Endometrial microvascular endothelial cells (primary cell): ENCODE measurements around the gene NDUFA12. TPM values are rescaled to one million over a fixed set of nuclear protein-coding genes. Genes with fewer than 3 reads are reported as not detected.
"Not testable (repeated sequence)": the region's sequence is repeated elsewhere in the genome, so short reads cannot be mapped to it uniquely, and the experiment has no call there.

Source experiments
- in situ Hi-C: cut with HindIII; loops from 2 replicates; pipeline ENCODE4 v1.10.0; 2017; ENCODE audit warnings: low sequenced_read_pairs, low pct_unique_long_range_greater_than_20kb; ENCODE audit errors: inconsistent ontology term
- total RNA-seq: library from RNA; depleted of rRNA; stranded (reverse); fragments of >200 nt; gene quantifications from one replicate; pipeline ENCODE4 v1.2.3, GENCODE V29; 2015; ENCODE audit errors: inconsistent ontology term

NDUFA12 gene
- total RNA-seq, 1 donor from 2014 or later: 228 TPM

DNA sequence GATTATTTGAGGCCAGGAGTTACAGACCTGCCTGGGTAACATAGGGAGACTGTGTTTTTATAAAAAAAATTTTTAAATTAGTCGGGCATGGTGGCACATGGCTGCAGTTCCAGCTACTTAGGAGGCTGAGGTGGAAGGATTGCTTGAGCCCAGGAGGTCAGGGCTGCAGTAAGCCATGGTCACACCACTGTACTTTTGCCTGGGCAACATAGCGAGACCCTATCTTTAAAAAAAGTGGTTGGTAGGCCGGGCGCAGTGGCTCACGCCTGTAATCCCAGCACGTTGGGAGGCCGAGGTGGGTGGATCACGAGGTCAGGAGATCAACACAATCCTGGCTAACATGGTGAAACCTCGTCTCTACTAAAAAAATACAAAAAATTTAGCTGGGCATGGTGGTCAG is 18.4 kb downstream of the NDUFA12 start:
- in situ Hi-C loops: not testable (repeated sequence)

DNA sequence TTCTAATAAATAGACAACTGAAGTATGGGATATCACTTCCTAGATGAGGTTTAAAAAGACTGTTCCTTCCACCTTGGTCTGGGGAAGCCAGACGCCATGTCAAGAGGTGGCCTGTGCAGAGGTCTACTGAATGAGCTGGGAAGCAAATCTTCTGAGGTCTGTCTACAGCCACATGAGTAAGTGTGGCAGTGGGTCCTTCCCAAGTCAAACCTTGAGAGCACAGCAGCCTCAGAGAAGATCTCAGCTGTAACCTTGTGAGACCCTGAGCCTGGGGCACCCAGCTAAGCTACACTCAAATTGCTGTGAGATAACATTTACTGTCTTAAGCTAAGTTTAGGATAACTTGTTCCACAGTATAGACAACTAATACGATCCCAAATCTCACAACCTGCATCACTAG is 20.2 kb downstream of the NDUFA12 start:
- in situ Hi-C loops: no loop called here

DNA sequence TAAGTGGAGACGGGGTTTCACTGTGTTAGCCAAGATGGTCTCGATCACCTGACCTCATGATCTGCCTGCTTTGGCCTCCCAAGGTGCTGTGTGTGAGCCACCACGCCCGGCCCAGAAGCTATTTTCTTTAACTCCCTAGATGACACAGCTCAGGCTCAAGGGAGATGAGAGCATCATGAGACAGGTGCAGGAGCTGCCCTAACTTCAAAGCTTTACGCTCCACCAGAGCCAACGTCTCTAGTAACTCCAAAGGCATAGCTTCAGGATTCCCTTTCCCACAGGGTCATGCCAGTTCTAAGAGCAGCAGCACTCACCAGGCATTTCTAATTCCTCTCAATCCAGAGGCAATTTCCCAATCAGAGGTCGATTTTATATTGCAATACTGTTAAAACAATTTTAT is 21.0 kb downstream of the NDUFA12 start:
- in situ Hi-C loops: no loop called here

DNA sequence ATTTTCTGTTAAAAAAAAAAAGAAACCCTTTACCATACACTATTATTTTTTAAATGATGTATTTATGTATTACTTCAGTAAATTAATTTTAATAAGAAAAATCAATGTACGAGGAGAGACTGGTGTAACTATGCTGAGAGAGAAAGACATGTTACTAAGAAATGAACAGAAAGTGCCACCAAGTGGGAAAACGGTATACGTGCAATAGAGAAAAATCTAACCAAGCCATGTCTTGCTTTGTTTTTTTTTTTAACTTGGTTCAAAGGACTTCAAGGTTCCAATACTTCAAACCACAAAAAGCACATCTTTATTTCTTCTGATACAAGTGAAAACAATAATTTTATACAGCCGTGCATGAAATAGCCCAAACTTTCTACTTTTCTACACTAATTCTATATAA is 22.9 kb downstream of the NDUFA12 start:
- in situ Hi-C loops: no loop called here

DNA sequence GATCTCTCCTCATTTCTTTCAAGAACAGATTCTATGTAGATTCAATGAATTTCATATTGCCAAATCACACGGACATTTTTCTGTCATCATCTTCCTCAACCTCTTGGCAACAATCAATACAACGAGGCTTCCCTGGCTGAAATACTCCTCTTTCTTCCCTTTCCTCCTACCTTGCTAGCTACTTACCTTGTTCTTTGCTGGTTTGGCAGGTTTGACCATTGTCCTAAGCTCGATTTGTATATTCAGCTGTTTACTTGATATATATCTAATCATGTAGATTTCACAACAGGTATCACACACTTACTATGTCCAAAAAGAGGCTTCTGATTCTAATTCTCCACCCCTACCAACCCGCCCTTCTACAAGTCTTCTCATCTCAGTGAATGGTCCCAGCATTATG is 23.6 kb downstream of the NDUFA12 start:
- in situ Hi-C loops: no loop called here

DNA sequence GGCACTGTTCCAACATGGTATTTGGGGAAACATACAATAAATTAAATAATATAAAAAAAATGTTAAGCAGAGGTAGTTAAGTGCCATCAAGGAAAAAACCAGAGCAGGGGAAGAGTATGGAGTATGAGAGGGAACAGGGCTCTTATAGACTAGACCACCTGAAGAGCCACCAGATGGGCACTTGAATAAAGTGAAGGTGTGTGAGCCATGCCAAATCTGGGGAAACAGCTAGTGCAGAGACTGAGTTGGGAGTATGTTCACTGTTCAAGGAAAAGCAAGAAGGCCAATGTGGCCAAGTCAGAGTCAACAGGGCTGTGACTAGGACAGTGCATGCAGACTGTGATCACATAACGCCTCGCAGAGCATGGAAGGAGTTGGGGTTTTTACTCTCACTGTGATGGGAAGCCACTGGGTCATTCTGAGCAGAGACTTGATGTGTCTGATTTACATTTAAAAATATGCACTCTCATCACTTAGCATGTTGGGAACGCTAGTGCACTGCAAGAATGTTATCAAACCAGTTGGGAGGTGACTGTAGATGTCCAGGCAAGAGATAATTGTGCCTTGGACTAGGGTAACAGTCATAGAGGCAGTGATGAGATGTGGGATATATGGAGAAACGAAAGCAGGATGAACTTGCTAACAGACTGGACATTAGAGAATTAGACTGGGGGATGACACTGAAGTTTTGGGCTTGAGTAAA is 25.6 kb downstream of the NDUFA12 start:
- in situ Hi-C loops: no loop called here

DNA sequence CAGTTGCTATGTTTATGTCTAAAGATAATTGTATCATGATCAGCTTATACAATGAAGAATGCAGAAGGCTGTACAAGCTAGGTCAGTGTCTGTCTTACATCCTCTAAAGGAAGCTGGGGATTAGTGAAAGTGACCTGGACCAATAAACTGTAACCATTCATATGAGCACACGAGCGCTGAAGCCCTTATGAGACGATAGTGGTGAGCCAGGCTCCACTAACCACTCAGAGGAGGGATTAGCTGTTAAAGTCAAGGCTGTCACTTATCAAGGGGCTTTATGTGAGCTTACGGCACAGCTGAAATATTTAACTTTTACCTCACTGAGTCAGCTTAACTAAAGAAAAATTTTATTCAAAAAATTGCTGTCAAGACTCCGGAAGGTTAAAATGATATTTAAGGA is 30.3 kb downstream of the NDUFA12 start:
- in situ Hi-C loops: no loop called here

DNA sequence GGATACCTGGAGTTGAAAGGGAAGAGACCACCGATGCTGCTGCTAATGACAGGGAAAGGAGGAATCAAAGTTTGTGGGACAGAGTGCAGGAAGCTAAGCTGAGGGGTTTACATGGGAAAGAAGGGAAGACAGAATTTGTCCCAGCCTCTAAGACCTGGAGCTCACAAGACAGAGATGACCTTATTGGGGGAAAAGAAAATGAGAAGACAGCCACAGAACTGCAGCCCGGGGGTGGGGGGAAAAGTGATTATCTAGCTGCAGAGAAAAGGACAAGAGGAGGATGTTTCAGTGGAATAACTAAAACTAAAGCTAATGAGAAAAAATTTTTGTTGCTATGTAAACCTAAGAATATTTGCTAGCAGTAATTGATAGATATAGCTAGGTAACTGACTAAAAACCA is 30.7 kb downstream of the NDUFA12 start:
- in situ Hi-C loops: no loop called here

DNA sequence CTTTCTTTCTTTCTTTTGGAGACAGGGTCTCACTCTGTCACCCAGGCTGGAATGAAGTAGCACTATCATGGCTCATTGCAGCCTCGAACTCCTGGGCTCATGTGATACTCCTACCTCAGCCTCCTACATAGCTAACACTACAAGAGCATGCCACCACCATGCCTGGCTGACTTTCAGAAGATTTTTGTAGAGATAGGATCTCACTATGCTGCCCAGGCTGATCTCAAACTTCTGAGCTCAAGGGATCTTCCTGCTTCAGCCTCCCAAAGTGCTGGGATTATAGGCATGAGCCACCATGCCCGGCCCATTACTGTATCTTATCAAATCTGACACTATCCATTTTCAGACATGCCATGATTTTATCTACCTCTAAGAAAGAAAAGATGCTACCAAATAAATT is 31.6 kb downstream of the NDUFA12 start:
- in situ Hi-C loops: no loop called here

DNA sequence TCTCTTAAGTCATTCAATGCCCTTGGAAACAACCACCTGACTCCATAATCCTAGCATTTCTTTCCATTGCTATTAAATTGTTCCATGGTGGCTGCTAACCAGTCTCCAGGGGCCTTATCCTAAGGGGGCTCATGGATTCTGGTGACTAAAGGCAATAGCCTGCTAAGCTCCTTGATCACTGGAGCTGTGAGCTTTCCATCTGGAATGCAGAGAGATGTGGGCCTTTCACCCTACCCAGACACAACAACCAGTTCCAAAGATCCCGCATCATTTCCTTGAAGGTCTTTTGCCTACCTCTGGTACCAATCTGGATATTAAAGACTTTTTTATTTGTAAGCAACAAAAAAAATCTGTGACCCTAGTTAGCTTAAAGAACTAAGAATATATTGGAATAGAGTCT is 32.9 kb downstream of the NDUFA12 start:
- in situ Hi-C loops: no loop called here

DNA sequence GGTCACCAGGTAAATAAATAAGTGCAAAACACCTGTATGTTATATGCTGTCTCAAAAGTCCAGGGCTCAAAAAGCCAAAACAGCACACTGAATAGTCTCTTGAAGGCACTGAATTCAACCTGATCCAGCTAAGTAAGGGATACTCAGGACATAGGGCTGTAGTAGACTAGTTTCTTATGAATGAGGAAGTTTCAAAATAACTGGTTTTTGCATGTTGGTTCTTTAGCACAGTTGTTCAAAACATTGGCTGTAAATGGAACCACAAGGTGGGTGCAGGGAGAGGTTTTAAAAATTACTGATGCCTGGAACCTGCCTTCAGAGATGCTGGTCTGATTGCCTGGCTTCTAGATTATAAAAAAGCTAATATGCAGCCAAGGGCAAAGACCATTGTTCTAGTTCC is 34.1 kb downstream of the NDUFA12 start:
- in situ Hi-C loops: no loop called here

DNA sequence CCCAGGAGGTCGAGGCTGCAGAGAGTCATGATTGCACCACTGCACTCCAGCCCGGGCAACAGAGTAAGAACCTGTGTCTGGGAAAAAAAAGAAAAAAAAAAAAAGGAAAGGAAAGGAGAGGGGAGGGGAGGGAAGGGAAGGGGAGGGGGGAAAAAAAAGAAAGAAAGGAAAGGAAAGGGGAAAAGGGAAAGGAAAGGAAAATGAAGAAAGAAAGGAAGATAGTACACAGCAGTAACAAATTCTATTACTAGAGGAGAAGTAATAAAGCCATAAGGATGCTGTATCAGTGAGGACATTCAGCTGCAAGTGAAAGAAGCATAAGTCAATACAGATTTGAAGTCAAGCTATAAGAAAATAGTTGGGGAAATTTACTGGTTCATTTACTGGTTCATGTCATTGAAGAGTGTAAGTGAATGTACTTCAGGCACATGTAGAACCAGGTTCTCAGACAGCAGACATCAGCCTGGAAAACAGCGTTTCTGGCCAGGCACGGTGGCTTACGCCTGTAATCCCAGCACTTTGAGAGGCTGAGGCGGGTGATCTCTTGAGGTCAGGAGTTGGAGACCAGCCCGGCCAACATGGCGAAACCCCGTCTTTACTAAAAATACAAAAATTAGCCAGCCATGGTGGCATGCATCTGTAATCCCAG is 37.4 kb downstream of the NDUFA12 start:
- in situ Hi-C loops: no loop called here

DNA sequence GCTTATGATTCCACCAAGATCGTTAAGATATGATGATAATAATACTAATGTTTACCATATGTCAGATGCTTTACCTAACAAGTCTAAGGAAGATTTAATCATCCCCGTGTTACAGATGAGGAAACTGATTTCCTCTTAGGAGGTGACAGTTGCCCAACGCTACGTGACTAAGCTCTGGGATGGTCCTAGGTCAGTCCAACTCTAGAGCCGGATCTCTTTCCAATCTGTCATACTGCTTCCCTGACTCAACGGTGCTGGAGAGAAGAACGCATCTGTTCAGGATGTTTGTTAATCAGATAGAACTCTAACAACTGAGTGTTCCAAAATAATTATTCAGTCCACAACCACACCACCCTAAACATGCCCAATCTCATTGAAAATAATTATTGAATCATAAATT is 39.8 kb downstream of the NDUFA12 start:
- in situ Hi-C loops: no loop called here

DNA sequence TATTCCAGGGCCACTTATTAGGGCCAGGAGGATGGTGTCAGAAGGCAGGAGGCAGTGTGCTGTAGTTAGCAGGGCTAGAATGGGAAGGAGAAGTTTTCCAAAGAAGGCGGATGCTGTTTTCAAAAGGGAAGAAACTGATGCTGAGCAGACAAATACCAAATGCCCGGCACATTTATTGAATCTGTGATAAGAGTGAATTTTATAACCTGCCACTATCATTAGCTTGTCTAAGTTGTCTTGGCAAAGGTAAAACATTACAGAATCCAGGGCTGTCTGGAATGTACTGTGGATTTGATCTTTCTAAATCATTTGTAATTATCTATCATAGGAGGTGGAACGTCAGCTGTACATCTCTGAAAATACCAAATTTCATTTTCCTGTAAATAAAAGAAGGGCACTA is 40.8 kb downstream of the NDUFA12 start:
- in situ Hi-C loops: no loop called here

DNA sequence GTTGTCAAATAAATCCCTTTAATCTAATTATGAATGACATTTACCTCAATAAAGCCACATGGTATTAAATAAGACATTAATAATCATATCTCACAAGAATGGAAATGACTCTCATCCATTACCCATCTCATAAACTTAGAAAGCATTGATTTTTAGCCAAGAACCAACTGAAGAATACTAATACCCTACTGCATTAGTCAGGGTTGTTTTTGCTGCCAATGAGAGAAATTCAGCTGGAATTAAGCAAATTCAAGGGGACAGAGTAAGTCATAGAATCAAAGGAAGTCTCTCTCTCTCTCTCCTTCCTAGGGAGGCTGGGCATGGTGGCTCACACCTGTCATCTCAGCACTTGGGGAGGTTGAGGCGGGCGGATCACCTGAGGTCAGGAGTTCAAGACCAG is 41.6 kb downstream of the NDUFA12 start:
- in situ Hi-C loops: no loop called here

DNA sequence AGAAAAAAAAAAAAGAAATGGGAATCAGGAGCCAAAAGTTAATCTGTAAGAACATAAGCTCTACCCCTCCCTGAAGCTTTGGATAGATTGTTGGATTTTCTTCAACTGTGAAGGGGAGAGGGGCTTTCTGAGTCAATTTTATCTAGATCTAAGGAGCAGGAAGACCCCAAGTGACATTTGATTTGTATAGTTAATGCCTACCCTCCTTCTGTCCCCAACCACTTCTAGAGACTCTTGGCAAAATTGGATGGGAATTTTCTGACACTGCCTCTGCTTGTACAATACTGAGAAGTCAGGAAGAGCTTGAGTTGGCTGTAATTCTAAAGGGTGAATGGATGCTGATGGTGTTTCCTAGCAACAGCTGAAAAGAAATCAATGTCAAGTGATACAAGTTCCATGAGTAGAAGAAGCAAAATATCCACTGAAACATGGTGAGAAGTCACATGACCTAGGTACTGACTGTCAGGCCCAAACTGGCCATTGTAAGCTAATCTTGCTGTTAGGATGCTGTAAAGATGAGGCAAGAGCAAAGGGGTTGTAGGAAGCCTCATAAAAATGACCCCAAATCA is 42.2 kb downstream of the NDUFA12 start:
- in situ Hi-C loops: no loop called here

DNA sequence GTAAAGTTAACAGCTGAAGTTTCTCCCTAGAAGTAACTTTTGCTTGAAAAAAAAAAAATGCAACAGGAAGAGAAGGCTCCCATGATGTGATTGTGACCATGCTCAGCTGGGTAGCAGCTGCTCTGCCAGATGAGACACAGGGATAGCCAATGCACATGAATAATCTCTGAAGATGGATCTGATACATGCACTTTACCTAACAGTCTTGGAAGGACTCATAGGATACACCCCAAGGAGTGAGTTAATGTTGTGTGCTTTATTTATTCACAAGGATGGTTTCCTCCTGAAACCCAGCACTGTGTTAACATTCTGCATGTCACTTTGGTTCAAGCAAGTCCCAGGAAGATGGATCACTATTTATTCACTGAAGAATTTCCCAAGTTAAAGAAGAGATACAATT is 46.5 kb downstream of the NDUFA12 start:
- in situ Hi-C loops: no loop called here

DNA sequence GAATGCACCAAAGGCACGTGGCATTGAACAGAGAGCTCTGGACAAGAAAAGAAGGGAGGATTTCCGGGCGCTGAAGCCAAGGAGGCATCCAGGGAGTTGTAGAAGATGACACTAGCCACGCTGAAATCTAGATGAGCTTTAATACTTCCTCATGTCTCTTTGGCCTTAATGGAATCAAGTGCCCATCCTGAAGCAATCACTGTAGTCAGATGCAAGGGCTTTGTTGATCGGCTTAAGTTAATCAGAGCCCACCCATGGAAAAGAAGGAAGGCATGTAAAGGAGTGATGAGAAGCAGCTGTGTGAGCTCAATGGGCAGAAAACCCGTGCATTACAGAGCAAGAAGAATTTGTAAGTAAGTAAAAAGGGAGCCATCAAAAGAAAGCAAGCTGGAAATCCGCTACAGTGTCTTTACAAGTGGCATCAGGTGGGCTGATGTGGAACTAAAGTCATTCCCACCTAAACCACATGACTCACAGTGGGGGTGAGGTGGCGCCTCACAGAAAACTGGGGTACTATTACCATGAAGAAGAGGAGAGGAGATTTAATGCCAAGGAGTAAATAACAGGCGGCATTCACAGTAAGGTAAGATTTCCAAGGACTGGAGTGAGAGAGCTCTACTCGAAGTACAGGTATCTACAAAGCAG is 48.4 kb downstream of the NDUFA12 start:
- in situ Hi-C loops: no loop called here

DNA sequence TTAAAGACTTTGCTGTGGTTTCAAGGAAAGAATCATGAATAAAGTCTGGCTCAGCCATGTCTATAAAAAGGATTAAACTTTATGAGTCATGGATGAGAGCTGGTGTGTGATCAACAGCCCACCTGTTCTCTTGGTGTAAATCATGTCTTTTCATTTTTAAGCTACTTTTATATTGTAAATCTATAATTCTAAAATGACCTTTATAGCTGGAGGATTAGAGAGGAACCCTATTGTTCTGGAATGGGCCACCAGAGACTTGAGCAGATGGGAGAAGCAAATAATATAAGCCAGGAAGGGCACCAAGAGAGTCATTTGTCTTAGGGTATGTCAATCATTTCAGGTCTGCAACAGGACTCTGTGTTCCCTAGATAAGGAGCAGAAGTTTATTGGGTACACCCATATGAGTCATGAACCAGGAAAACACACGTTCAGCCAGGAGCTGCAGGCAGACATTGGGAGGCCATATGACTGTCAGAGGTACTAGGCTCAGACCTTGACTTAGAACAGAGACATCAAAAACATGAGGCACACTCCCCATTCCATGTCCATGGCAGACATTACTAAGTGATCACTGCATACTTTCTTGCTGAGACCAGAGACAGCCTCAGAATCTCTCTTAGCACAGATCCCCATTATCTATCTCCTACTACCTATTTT is 49.3 kb downstream of the NDUFA12 start:
- in situ Hi-C loops: no loop called here

DNA sequence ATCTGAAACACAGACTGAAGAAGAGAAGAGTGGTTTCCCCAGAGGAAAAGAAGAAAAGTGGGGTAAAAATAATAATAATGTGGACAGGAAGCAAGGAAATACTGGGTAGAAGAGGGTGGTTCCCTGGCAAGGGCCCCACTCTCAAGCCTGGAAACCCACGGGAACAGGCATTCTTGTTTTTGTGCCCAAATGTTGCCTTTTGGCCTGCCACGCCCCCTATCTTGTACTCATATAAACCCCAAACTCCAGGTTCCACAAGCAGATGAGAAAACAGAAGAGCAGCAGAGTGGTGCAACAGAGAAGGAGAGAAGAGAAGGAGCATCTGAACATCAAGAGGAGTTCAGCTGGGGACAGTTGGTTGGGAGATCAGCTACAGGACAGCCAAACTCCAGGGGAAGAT is 51.2 kb downstream of the NDUFA12 start:
- in situ Hi-C loops: no loop called here
